ENCODE measurements around the gene SSBP3. TPM values are rescaled to one million over a fixed set of nuclear protein-coding genes. Genes with fewer than 3 reads are reported as not detected.
"Not testable (repeated sequence)": the region's sequence is repeated elsewhere in the genome, so short reads cannot be mapped to it uniquely, and the experiment has no call there.

SSBP3 gene
- total RNA-seq, 1 donor from 2014 or later: 29.7 TPM

DNA sequence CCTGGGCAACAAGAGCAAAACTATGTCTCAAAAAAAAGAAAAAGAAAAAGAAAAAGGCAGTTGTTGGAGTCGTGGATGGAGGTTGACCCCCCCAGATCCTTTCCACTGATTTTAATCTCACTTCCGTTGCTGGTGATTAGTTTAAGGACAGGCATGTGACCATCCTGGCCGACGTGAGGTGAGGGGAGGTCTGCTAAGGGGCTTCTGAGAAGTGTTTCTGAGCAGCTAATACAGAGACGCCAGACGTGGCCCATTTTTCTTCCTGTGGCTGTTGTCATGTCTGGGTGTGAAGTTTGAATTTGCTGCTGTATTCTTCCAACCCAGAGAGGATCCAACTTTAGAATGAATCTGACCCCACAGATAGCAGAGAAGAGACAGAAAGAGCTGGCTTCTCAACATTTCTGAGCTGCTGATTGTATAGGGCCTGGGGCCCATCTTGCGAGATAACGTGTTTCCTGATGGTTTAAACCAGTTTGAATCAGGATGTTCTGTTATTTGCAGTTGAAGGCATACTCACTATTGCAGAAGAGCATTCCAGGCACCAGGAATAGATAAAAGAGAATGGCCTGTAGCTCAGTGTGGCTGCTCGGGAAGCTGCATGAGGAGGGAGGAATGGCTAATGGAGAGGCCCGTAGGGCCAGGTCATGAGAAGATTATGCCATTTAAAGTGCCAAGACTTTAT lies 22.8 kb upstream of the SSBP3 start:
- CTCF ChIA-PET: no interaction called here

GRCh38 chr1:54425152-54425584 lies 19.0 kb upstream of the SSBP3 start:
- POLR2A ChIA-PET: no interaction called here
- no peaks in the 10 kb centered on the region for H3K36me3 Mint-ChIP-seq (ENCODE audit: low read depth)

More for the DNA sequence above, 22.8 kb upstream of the SSBP3 start:
- no peaks in the 10 kb centered on the region for H3K36me3 Mint-ChIP-seq (ENCODE audit: low read depth)
- H3K4me3 Mint-ChIP-seq: no peak overlapping the region
- no peak for ATAC-seq (ENCODE audit: low read depth)
- TF ChIP-seq, protein P1, sequence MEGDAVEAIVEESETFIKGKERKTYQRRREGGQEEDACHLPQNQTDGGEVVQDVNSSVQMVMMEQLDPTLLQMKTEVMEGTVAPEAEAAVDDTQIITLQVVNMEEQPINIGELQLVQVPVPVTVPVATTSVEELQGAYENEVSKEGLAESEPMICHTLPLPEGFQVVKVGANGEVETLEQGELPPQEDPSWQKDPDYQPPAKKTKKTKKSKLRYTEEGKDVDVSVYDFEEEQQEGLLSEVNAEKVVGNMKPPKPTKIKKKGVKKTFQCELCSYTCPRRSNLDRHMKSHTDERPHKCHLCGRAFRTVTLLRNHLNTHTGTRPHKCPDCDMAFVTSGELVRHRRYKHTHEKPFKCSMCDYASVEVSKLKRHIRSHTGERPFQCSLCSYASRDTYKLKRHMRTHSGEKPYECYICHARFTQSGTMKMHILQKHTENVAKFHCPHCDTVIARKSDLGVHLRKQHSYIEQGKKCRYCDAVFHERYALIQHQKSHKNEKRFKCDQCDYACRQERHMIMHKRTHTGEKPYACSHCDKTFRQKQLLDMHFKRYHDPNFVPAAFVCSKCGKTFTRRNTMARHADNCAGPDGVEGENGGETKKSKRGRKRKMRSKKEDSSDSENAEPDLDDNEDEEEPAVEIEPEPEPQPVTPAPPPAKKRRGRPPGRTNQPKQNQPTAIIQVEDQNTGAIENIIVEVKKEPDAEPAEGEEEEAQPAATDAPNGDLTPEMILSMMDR (IDR thresholded peaks at IDR 0.05): no peak
- POLR2A ChIA-PET: no interaction called here
- H3K4me1 Mint-ChIP-seq: no peaks in the 10 kb centered on the region
- peaks cover 3% of the 10 kb centered on the region for H3K27me3 Mint-ChIP-seq
- no peak for DNase-seq
- H3K27ac Mint-ChIP-seq: no peak overlapping the region
- no peaks in the 10 kb centered on the region for H3K9me3 Mint-ChIP-seq
- intact Hi-C loops (cut with micrococcal nuclease): no loop called here

GRCh38 chr1:54424398-54424797 lies 18.2 kb upstream of the SSBP3 start:
- ChIA-PET POLR2A (no interaction called here), CTCF (no interaction called here)
- Mint-ChIP-seq H3K4me1 (no peaks in the 10 kb centered on the region), H3K9me3 (no peaks in the 10 kb centered on the region), H3K36me3 (ENCODE audit: low read depth) (no peaks in the 10 kb centered on the region), H3K4me3 (no peak overlapping the region), H3K27ac (no peak overlapping the region), H3K27me3 (peaks cover 2% of the 10 kb centered on the region)
- TF ChIP-seq, protein P1 (IDR thresholded peaks at IDR 0.05): no peak
- no peak for ATAC-seq (ENCODE audit: low read depth)
- no peak for DNase-seq
- intact Hi-C loops (cut with micrococcal nuclease): no loop called here

More at GRCh38 chr1:54425152-54425584, 19.0 kb upstream of the SSBP3 start:
- Mint-ChIP-seq H3K4me3 (no peak overlapping the region), H3K27me3 (peaks cover 2% of the 10 kb centered on the region), H3K27ac (no peak overlapping the region), H3K9me3 (no peaks in the 10 kb centered on the region), H3K4me1 (no peaks in the 10 kb centered on the region)
- CTCF ChIA-PET: no interaction called here
- DNase-seq: no peak
- intact Hi-C loops (cut with micrococcal nuclease): no loop called here
- no peak for ATAC-seq (ENCODE audit: low read depth)
- TF ChIP-seq, protein P1 (IDR thresholded peaks at IDR 0.05): no peak

DNA sequence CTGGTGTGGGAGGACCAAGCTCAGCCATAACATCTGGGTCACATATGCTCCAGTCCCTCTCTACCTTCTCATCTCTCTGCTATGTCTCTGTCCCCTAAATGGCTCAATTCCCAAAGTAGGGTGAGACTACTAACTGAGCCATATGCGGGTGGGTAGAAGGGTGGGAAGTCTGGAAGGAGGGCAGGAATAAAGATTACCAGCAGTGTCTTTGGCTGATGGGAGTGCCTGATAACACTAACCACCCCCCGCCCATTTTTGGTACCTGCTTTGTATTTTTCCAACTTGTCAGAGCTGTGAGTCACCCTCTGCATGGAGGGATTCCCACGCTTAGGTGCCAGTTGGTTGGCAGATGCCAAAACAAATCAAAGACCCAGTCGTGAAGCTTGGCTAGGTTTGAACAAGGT lies 14.9 kb upstream of the SSBP3 start:
- intact Hi-C loops (cut with micrococcal nuclease): no loop called here
- Mint-ChIP-seq H3K36me3 (ENCODE audit: low read depth) (no peaks in the 10 kb centered on the region), H3K27ac (no peak overlapping the region), H3K4me3 (no peak overlapping the region), H3K27me3 (peaks cover 11% of the 10 kb centered on the region), H3K4me1 (no peaks in the 10 kb centered on the region), H3K9me3 (no peaks in the 10 kb centered on the region)
- no peak for ATAC-seq (ENCODE audit: low read depth)
- no peak for DNase-seq
- POLR2A ChIA-PET: no interaction called here
- CTCF ChIA-PET: no interaction called here
- TF ChIP-seq, protein P1 (IDR thresholded peaks at IDR 0.05): no peak

DNA sequence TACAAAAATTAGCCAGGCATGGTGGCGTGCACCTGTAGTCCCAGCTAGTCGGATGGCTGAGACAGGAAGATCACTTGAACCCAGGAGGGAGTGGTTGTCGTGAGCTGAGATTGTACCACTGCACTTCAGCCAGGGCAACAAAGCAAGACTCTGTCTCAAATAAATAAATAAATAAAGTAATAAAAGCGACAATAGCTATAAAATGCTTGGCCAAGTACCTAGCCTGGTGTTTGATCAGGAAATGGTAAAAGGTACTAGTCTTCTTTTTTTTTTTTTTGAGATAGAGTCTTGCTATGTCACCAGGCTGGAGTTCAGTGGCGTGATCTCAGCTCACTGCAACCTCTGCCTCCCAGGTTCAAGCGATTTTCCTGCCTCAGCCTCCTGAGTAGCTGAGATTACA lies 12.4 kb upstream of the SSBP3 start:
- H3K9me3 Mint-ChIP-seq; H3K4me3 Mint-ChIP-seq; intact Hi-C loops (cut with micrococcal nuclease); H3K4me1 Mint-ChIP-seq; H3K36me3 Mint-ChIP-seq (ENCODE audit: low read depth); DNase-seq; CTCF ChIA-PET; ATAC-seq (ENCODE audit: low read depth); H3K27ac Mint-ChIP-seq; POLR2A ChIA-PET: not testable (repeated sequence)
- H3K27me3 Mint-ChIP-seq: peaks cover 33% of the 10 kb centered on the region

- ChIA-PET POLR2A (no interaction called here), CTCF (interaction anchor here (0.6 kb wide), 1 partner anchor 11 kb away, joined by 3 read pairs; the partner anchor contains the start of gene SSBP3)
- ATAC-seq (ENCODE audit: low read depth) (no peak), DNase-seq (no peak)
- Mint-ChIP-seq H3K27me3 (peaks cover 34% of the 10 kb centered on the region), H3K36me3 (ENCODE audit: low read depth) (no peaks in the 10 kb centered on the region), H3K27ac (no peak overlapping the region), H3K9me3 (no peaks in the 10 kb centered on the region), H3K4me3 (no peak overlapping the region), H3K4me1 (no peaks in the 10 kb centered on the region)
- TF ChIP-seq, protein P1 (IDR thresholded peaks at IDR 0.05): no peak
- intact Hi-C loops (cut with micrococcal nuclease): no loop called here
Measured at GRCh38 chr1:54417123-54417522, 10.9 kb upstream of the SSBP3 start.

Measured in activated B cell treated with CpG ODN at 0.5 μM for 24 hours (primary cell).